Activated CD4-positive, alpha-beta T cell treated with anti-CD3 and anti-CD28 coated beads, Interleukin-2, amount 50 U/mL, for 1 hour (primary cell): ENCODE data around the gene HOXD9.

ENCODE experiments used
- DNase-seq: peaks from one replicate; pipeline ENCODE4 v3.0.0-alpha.2; 2020

Gene HOXD9

GRCh38 chr2:176126929-176127773 is 4.6 kb downstream of the HOXD9 start:
- peak; percentile 72 for DNase-seq

- DNase-seq = no peak
Measured at GRCh38 chr2:176127774-176128072, 5.2 kb downstream of the HOXD9 start.

GRCh38 chr2:176128172-176128981 is 5.9 kb downstream of the HOXD9 start:
- no peak for DNase-seq

- no peak for DNase-seq
Measured at GRCh38 chr2:176128982-176129796, 6.7 kb downstream of the HOXD9 start, which contains the start of gene HOXD8. Gene HOXD8 (plus strand): TSS chr2:176129705. CDS start chr2:176130367, 662 bp downstream.

- no peak for DNase-seq
Measured at GRCh38 chr2:176129813-176130146, 7.3 kb downstream of the HOXD9 start.

DNA sequence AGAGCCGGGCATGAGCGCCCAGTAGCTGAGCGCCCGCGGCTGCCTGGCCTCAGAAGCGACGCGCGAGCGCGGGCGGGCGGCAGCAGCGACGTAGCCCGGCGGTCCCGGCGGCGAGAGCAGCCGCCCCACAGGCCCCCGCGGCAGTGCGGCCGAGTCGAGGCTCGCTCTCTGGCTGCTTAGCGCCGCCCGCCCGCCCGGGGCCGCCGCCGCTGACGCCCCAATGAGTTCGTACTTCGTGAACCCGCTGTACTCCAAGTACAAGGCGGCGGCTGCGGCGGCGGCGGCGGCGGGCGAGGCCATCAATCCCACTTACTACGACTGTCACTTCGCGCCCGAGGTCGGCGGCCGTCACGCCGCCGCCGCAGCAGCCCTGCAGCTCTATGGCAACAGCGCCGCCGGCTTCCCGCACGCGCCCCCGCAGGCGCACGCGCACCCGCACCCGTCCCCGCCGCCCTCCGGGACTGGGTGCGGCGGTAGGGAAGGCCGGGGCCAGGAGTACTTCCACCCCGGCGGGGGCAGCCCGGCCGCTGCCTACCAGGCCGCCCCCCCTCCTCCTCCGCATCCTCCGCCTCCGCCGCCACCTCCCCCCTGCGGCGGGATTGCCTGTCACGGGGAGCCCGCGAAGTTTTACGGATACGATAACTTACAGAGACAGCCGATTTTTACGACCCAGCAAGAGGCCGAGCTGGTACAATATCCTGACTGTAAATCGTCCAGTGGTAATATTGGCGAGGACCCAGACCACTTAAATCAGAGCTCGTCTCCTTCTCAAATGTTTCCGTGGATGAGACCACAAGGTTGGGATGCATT is 7.8 kb downstream of the HOXD9 start:
- no peak for DNase-seq

GRCh38 chr2:176130957-176131847 is 8.7 kb downstream of the HOXD9 start:
- no peak for DNase-seq

- no peak for DNase-seq
Measured at GRCh38 chr2:176131848-176132158, 9.3 kb downstream of the HOXD9 start.

DNA sequence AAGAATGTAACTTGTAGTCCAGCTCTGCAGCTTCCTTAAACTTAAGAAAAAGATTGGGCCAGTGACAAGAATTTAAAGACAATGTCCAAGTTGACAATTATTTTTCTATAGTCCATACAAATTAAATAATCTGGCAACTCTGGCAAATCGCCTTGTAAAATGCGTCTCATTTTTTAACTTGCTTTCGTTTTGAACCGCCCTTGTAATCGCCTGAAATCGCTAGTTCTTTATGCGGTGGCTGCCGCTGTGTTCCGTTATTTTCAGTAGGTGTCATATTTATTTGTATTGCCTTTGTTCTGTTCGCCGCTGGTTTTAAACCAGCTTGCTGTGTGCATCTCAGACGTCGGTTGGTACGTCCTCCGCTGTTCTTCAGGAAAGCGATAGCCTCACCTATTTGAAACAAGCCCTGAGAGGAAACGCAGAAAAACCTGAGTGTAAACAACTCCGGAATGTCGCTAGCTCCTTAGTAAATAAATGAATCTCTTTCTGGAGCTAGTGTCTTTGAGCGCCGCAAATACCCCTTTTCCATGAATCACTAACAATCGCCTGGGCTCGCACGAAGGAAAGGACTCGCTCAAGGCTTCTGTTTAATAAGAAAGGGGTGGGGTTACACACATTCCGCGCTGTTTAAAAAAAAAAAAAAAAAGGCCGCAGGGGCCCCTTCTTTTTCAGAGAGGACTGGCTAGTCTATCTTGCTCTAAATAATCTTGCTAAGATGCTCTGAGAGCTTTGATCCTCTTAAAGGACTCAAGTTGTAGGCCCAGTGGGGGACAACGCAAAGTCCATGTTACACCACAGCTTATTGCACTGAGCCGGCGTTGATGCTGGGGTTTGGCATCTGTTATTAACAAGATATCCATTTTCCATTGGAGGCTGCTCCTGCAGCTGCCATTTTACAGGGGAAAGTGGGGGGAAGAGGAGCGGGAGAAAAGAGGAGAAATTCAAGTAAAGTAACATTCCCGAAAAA is 10.0 kb downstream of the HOXD9 start:
- no peak for DNase-seq

DNA sequence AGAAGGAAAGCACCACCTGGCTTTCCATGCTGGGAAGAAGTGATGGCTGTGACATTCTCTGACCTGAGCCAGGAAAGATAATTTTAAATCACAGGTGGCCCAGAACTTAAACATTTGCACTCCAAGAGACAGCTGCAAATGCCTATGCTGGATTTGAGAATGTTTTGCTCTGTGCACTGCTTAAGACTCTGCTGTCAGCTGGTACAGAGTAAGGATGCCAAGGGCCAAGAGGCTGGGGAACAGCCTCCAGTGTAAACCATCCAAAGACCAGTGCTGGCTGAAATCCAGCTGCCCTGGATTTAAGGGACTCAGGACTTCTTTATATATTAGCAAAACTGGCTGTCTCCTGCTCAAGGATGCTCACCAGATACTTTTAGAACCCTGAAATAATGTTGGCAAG is 10.9 kb downstream of the HOXD9 start:
- DNase-seq = no peak

DNA sequence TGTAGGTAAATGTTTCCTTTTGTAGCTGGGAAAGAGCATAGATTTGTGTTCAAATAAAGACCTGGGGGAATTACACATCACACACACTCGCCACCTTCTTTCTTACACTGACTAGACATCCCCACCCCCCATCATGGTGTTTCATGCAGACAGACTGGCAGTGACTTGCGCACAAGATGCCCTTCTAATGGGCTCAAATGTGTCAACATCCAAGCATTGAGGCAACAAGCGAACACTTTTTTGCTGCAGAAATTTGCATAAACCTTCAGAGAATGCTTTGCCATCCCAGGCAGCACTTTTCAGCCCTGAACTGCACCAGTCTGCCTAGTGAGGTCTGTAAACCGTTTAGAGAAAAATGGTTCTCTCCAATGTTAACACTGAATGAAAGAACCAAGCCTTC is 11.5 kb downstream of the HOXD9 start:
- DNase-seq = no peak

GRCh38 chr2:176135035-176135440 is 12.5 kb downstream of the HOXD9 start:
- DNase-seq = no peak

DNA sequence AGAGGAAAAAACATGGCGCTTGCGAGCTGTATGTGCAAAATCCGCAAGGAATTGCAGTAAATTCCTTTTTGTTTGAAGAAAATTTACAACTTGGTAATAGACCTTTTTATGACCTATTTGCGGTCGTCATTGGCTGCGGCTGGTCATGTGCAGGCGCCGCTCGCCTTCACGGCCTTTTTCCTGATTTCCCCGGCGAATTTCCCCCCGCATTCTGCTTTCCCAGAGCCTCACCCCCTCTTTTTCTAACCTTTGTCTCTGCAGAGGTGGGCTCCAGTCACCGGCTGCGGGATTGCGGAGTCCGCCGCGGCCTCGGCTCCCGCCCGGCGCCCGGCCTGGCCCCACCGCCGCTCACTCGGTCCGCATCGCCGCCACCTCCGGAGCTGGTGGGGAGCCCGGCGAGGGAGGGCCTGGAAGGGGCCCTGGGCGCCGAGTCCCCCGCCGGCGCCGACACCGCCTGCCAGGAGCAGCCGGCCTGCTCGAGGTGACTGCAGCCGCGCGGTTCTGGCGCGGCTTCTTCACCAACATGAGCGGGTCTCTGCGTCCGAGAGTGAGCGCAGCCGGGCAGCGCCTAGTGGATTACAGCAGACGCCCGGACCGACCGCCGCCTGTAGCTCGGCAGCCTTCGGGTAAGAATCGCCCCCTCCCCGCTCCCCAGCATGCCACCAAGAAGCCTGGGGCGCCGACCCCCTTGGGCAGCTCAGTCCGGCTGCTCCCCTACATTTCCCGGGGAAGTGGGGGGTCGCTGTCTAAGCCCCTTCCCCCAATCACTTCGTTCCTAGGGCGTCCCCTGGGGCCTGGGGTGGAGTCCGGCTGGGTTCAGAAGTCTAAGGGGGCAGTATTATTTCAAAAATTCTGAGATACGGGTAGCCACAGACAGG is 14.1 kb downstream of the HOXD9 start:
- no peak for DNase-seq

DNA sequence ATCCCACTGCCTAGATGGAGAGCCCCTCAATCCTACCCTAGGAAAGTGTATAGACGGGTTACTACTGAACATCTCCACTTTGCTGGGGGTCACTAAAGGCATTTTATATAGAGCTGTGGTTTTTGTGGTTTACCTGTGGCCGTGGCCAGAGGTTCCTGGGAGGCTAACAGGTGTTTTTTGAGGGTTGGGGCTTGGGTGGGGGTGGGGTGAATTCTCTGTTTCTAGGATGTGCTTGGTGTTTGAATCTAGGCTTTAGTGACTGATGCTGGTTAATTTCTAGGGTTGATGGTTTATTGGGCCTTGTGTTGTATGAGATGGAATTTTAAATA is 14.7 kb downstream of the HOXD9 start:
- DNase-seq = no peak

GRCh38 chr2:176137906-176138305 is 15.4 kb downstream of the HOXD9 start:
- no peak for DNase-seq

DNA sequence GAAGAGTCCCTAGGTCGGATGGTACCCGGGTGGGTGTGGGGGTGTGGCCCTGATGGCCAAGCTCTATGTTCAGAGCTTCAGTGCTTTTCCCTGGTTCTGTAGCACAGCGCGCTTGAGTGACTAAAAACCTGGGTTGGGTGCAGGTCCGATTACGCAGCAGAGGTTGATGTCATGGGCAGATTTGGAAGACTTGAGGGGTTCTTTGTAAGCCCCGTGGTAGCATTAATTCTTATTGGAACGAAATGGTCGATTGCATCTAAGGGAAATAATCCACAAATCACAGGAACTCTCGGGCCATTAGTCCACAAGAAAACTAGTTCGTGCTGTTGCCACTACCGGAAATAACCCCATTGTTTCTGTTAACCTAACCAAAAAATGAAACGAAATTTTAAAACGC is 16.0 kb downstream of the HOXD9 start:
- DNase-seq = no peak

GRCh38 chr2:176138923-176139660 is 16.6 kb downstream of the HOXD9 start:
- no peak for DNase-seq

GRCh38 chr2:176139661-176140512 is 17.4 kb downstream of the HOXD9 start:
- DNase-seq = no peak
